Right ventricle myocardium superior (tissue), 1 donor: Measurements from ENCODE around the gene RALGAPA2. TPM values are rescaled to one million over a fixed set of nuclear protein-coding genes. Genes with fewer than 3 reads are reported as not detected.
"Not testable (repeated sequence)": the region's sequence is repeated elsewhere in the genome, so short reads cannot be mapped to it uniquely, and the experiment has no call there.

Source experiments
- ATAC-seq: fragments of 200-7000 bp; cut with Tn5 transposase; one replicate; pipeline ENCODE4 v1.9.1; 2020; ENCODE audit warnings: mild to moderate bottlenecking; ENCODE audit not compliant: poor library complexity
- DNase-seq: peaks from one replicate; pipeline ENCODE4 v3.0.0-alpha.2; 2020
- intact Hi-C: fragments of 100-400 bp; cut with DNase I; formaldehyde crosslinking; loops from one replicate; pipeline ENCODE4 v1.11.2; 2022
- total RNA-seq: library from RNA; stranded (reverse); fragmentation: NEBNext Ultra II Directional; extraction: Animal tissue kit (Norgen Biotek cat#: 25700); gene quantifications from one replicate; pipeline ENCODE4 v1.2.1, GENCODE V29; 2021
- donor health status: DM: no; HTN: yes; CAD: no; lungs with severe emphysema.

Gene RALGAPA2
- total RNA-seq, 1 donor from 2014 or later, result 15.5 TPM

- intact Hi-C loops, result no loop called here
- DNase-seq, result no peak
- no peak for ATAC-seq
Measured at GRCh38 chr20:20561841-20562240, 150.6 kb downstream of the RALGAPA2 start.

- ATAC-seq (no peak), DNase-seq (no peak)
- intact Hi-C loops, result no loop called here
Measured at GRCh38 chr20:20561172-20561571, 151.3 kb downstream of the RALGAPA2 start.

- DNase-seq (no peak), ATAC-seq (no peak)
- intact Hi-C loops, result no loop called here
Measured at GRCh38 chr20:20557406-20557805, 155.0 kb downstream of the RALGAPA2 start.

GRCh38 chr20:20555838-20556237, 156.6 kb downstream of the RALGAPA2 start:
- ATAC-seq, result no peak
- no peak for DNase-seq
- intact Hi-C loops, result no loop called here

- ATAC-seq (no peak), DNase-seq (no peak)
- intact Hi-C loops, result no loop called here
Measured at GRCh38 chr20:20554951-20555350, 157.5 kb downstream of the RALGAPA2 start.

GRCh38 chr20:20553541-20553940, 158.9 kb downstream of the RALGAPA2 start:
- intact Hi-C loops, result no loop called here
- DNase-seq (no peak), ATAC-seq (no peak)

- DNase-seq (no peak), ATAC-seq (no peak)
- intact Hi-C loops, result no loop called here
Measured at GRCh38 chr20:20552076-20552475, 160.4 kb downstream of the RALGAPA2 start.

- intact Hi-C loops, result no loop called here
- ATAC-seq (no peak), DNase-seq (no peak)
Measured at GRCh38 chr20:20551409-20551808, 161.0 kb downstream of the RALGAPA2 start.

- DNase-seq, result no peak
- no peak for ATAC-seq
- intact Hi-C loops, result no loop called here
Measured at GRCh38 chr20:20549704-20550103, 162.7 kb downstream of the RALGAPA2 start.

GRCh38 chr20:20549267-20549612, 163.2 kb downstream of the RALGAPA2 start:
- intact Hi-C loops, result no loop called here
- ATAC-seq, result no peak

GRCh38 chr20:20548527-20549266, 163.7 kb downstream of the RALGAPA2 start:
- intact Hi-C loops, result no loop called here
- DNase-seq (no peak), ATAC-seq (no peak)

More at GRCh38 chr20:20549267-20549612, 163.2 kb downstream of the RALGAPA2 start:
- no peak for DNase-seq

- DNase-seq (no peak), ATAC-seq (no peak)
- intact Hi-C loops, result no loop called here
Measured at GRCh38 chr20:20547876-20548266, 164.6 kb downstream of the RALGAPA2 start.

GRCh38 chr20:20547221-20547875, 165.1 kb downstream of the RALGAPA2 start:
- DNase-seq (no peak), ATAC-seq (no peak)
- intact Hi-C loops, result no loop called here

- ATAC-seq (no peak), DNase-seq (no peak)
- intact Hi-C loops, result no loop called here
Measured at GRCh38 chr20:20546402-20546801, 166.0 kb downstream of the RALGAPA2 start.

- intact Hi-C loops, ATAC-seq: not testable (repeated sequence)
Measured at GRCh38 chr20:20543348-20543747, 169.1 kb downstream of the RALGAPA2 start.

GRCh38 chr20:20536240-20536933, 176.1 kb downstream of the RALGAPA2 start:
- intact Hi-C loops, result no loop called here
- DNase-seq (no peak), ATAC-seq (no peak)

More at GRCh38 chr20:20543348-20543747, 169.1 kb downstream of the RALGAPA2 start:
- DNase-seq, result not testable (repeated sequence)

- intact Hi-C loops, result no loop called here
- ATAC-seq (no peak), DNase-seq (no peak)
Measured at GRCh38 chr20:20535051-20535450, 177.4 kb downstream of the RALGAPA2 start.

GRCh38 chr20:20531283-20531682, 181.2 kb downstream of the RALGAPA2 start:
- no peak for DNase-seq
- no peak for ATAC-seq
- intact Hi-C loops, result no loop called here

- ATAC-seq (no peak), DNase-seq (no peak)
- intact Hi-C loops, result no loop called here
Measured at GRCh38 chr20:20530428-20531151, 181.9 kb downstream of the RALGAPA2 start.
